Neural crest cell (in vitro differentiated cells): ENCODE measurements around the gene SLC26A9. TPM values are rescaled to one million over a fixed set of nuclear protein-coding genes. Genes with fewer than 3 reads are reported as not detected.

Experiments
- total RNA-seq: library from RNA; stranded (reverse); gene quantifications from 2 replicates; pipeline ENCODE4 v1.2.1, GENCODE V29; 2021

Gene SLC26A9
- total RNA-seq, 1 donor from 2014 or later = 0.16 TPM

Other genes starting within 250 kb of the SLC26A9 start
- 440 and 491 TPM in 2 replicates for gene NUCKS1, start 193.3 kb downstream of the SLC26A9 start, total RNA-seq
- gene RAB29, start 168.0 kb downstream of the SLC26A9 start, total RNA-seq = 8.8 and 9.0 TPM in 2 replicates
- 21.4 and 25.7 TPM in 2 replicates for gene SLC41A1, start 130.3 kb downstream of the SLC26A9 start, total RNA-seq
- not detected in 2 replicates for gene PM20D1, start 93.3 kb downstream of the SLC26A9 start, total RNA-seq
- 4.4 and 4.5 TPM in 2 replicates for gene RAB7B, start 59.9 kb upstream of the SLC26A9 start, total RNA-seq
- gene CTSE, start 80.4 kb upstream of the SLC26A9 start, total RNA-seq = not detected in 2 replicates
- gene RHEX, start 109.7 kb upstream of the SLC26A9 start, total RNA-seq = 0.48 and 0.93 TPM in 2 replicates
- not detected in 2 replicates for gene AVPR1B, start 173.9 kb upstream of the SLC26A9 start, total RNA-seq